Thymus (tissue), 11 donors: Measurements from ENCODE around the gene ACAD8. TPM values are rescaled to one million over a fixed set of nuclear protein-coding genes. Genes with fewer than 3 reads are reported as not detected.

Experiments used
- DNase-seq, 9 donors: peaks; one replicate each; pipeline ENCODE4 v3.0.0-alpha.2; 2013; ENCODE audit warnings: low spot score in 9 of 9, low read depth in 6 of 9, missing footprints in 1 of 9
- H3K27ac ChIP-seq, 2 donors: one replicate each; pipeline ENCODE4 v1.5.1; 2013; ENCODE audit warnings: control low read depth in 1 of 2, low read depth in 1 of 2, low read length in 1 of 2, mild to moderate bottlenecking in 1 of 2, moderate library complexity in 1 of 2
- H3K27me3 ChIP-seq, 2 donors: one replicate each; pipeline ENCODE4 v1.5.1; 2013; ENCODE audit warnings: low read length in 1 of 2; ENCODE audit not compliant: control insufficient read depth in 2 of 2, insufficient read depth in 1 of 2
- H3K36me3 ChIP-seq, 2 donors: one replicate each; pipeline ENCODE4 v1.5.1; 2013; ENCODE audit warnings: low read length in 1 of 2, mild to moderate bottlenecking in 1 of 2, moderate library complexity in 1 of 2; ENCODE audit not compliant: control insufficient read depth in 2 of 2, insufficient read depth in 2 of 2
- H3K4me1 ChIP-seq, 2 donors: one replicate each; pipeline ENCODE4 v1.5.1; 2013; ENCODE audit warnings: low read length in 2 of 2; ENCODE audit not compliant: control insufficient read depth in 2 of 2, insufficient read depth in 2 of 2
- H3K4me3 ChIP-seq, 2 donors: one replicate each; pipeline ENCODE4 v1.5.1; 2013; ENCODE audit warnings: low read length in 2 of 2, control low read depth in 1 of 2, mild to moderate bottlenecking in 1 of 2
- H3K9me3 ChIP-seq, 2 donors: one replicate each; pipeline ENCODE4 v1.5.1; 2013; ENCODE audit warnings: low read length in 1 of 2, mild to moderate bottlenecking in 1 of 2; ENCODE audit not compliant: control insufficient read depth in 2 of 2, insufficient read depth in 1 of 2
- WGBS: extraction: QIAGEN DNeasy Blood & Tissue Kit; methylation state at CpG from one replicate; pipeline ENCODE4 v1.1.7; 2013; 5-methylcytosine and 5-hydroxymethylcytosine counted together
- polyA plus RNA-seq: library from polyadenylated mRNA; stranded (reverse); fragments of 200-250 nt; gene quantifications from one replicate; pipeline ENCODE4 v1.2.3, GENCODE V29; 2013
- total RNA-seq: library from RNA; stranded (reverse); fragments of 120-200 nt; gene quantifications from one replicate; pipeline ENCODE4 v1.2.4, GENCODE V29; 2013
- donor health status: healthy.

ACAD8 gene
- total and polyA plus RNA-seq, 2 donors, result 17.5 to 37.9 TPM

DNA sequence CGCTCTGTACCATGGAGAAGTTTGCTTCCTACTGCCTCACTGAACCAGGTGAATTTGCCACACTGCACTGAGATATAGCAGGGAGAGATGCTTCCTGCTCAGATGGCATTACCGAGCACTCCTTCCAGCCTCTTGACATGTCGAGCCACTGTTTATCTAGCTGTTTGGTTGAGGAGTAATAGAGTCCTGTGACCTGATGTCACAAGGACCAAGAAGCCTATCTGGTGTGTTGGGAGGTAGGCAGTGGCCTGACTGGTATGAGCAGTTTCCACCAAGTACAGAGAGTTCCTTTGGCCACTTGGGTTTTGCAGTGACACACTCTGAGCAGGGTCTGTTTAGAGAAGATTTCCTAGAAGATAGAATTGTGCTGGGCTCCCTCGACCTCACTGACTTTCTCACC lies 5.2 kb downstream of the ACAD8 start:
- WGBS, result 94% methylated on average over 4 of the region's 4 CpGs
- H3K36me3 ChIP-seq, result peaks cover 51 to 58% of the 10 kb centered on the region in 2 donors
- H3K9me3 ChIP-seq, result no peaks in the 10 kb centered on the region
- H3K4me1 ChIP-seq, result peaks cover 0 to 10% of the 10 kb centered on the region in 2 donors
- H3K27me3 ChIP-seq, result no peaks in the 10 kb centered on the region
- no peak for DNase-seq
- no peak overlapping the region for H3K27ac ChIP-seq
- H3K4me3 ChIP-seq, result no peak overlapping the region

DNA sequence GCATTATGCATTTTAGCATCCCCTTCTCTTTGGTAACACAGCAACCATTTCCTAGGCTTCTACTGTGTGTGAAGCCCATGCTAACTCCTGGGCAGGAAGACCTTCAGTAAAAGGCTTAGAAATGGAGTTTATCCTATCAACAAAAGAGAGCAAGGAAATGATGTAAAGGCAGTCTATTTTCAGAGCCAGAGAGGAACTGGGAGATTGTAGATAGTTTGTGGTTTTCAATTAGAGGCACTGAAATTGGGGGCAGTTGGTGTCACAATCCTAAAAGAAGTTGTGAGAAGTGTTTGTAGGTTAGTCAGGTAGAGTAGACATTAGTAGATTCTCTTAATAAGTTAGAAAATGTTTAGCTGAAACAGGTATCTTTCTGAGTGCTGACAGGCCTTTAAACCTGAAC lies 7.1 kb downstream of the ACAD8 start:
- Histone ChIP-seq H3K27ac (no peak overlapping the region), H3K4me3 (no peak overlapping the region), H3K36me3 (peaks cover 51 to 63% of the 10 kb centered on the region in 2 donors), H3K27me3 (no peaks in the 10 kb centered on the region), H3K9me3 (no peaks in the 10 kb centered on the region), H3K4me1 (peaks cover 0 to 8% of the 10 kb centered on the region in 2 donors)
- no peak for DNase-seq

DNA sequence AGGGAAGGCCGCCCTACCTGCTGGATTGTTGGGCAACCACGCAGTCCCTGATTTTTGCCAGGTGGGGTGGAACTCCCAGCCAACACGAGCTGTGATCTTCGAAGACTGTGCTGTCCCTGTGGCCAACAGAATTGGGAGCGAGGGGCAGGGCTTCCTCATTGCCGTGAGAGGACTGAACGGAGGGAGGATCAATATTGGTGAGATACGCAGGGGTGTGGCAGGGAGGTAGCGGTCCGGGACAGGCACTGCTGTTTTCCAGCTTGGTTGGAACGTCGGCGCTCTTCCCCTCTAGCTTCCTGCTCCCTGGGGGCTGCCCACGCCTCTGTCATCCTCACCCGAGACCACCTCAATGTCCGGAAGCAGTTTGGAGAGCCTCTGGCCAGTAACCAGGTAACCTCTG lies 7.6 kb downstream of the ACAD8 start:
- Histone ChIP-seq H3K4me1 (peaks cover 0 to 8% of the 10 kb centered on the region in 2 donors), H3K4me3 (no peak overlapping the region), H3K9me3 (no peaks in the 10 kb centered on the region), H3K27me3 (no peaks in the 10 kb centered on the region), H3K27ac (no peak overlapping the region), H3K36me3 (peaks cover 51 to 63% of the 10 kb centered on the region in 2 donors)
- WGBS, result 96% methylated on average over 16 of the region's 16 CpGs
- no peak for DNase-seq

DNA sequence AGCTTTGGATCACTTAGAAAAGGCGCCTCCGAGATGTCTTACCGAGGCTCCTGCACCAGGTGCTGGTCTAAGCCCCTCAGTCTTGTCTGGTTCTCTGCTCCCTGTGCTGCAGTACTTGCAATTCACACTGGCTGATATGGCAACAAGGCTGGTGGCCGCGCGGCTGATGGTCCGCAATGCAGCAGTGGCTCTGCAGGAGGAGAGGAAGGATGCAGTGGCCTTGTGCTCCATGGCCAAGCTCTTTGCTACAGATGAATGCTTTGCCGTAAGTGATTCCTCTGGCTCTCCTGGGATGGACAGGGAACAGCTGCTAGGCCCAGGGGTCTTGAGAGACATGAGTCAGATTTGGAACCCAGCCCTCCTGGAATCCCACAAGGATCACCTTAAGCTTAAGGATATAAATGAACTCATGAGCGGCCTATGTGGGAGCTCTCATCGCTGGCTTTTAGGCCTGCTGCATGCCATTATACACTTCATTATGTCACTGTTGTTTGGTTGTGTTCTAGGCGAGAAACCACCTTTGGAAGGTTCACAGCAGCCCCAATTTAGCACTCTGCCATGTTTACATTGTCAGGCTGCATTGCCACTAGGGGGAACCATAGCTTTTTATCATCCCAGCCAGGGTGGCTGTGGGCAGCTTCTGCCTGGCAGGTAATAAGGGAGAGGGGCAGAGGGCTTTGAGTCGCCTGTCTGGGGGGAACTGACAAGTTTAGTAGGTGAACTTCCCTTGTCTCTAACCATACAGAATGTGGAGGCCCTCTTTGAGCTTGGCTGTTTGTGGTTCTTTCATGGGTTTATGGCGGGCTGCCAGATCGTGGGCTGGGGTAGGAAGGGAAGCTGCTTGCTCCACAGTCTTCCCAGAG lies 8.5 kb downstream of the ACAD8 start:
- no peaks in the 10 kb centered on the region for H3K9me3 ChIP-seq
- peaks cover 0 to 8% of the 10 kb centered on the region in 2 donors for H3K4me1 ChIP-seq
- H3K27me3 ChIP-seq, result no peaks in the 10 kb centered on the region
- no peak overlapping the region for H3K27ac ChIP-seq
- WGBS, result 90% methylated on average over 14 of the region's 14 CpGs
- H3K4me3 ChIP-seq, result no peak overlapping the region
- H3K36me3 ChIP-seq, result peaks cover 50 to 58% of the 10 kb centered on the region in 2 donors
- DNase-seq, result peak in 3 of 9 donors; percentile 19 to 52 (median 45)

DNA sequence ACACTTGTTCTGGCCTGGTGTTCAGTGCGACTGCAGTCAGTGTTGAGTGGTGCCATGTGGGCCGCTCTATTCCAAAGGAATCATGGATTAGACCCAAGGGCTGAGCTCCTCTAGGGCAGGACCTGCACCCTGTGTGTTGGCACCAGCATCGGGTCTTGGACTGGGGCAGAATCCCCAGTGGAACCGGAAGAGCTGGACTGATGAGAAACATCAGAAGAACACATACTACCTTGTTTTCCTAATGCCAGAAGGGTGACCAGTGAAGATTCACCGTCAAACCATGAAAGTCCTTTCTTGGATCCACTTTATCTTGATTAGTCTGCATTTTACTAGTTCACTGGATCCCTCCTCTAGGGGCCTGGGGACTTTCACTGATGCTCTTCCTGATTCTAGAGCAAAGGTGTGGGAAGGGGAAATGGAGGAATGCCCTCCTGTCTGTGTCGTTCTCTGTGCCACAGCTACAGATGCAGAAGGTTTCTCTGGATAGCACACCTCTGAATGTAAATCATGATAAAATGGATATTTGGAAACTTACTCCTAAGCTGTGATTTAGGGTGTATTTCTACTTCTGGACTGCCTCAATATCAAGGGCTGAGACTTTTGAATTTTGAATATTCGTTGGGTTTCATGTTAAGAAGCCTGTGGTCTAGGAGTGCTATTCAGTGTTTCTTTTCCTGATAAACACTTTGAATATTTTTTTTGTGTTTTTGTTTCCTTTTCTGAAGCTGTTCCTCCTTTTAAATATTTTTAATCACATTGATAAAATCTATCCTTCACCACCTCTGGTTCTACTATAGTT lies 11.8 kb downstream of the ACAD8 start:
- H3K27me3 ChIP-seq, result no peaks in the 10 kb centered on the region
- no peak overlapping the region for H3K27ac ChIP-seq
- WGBS, result 95% methylated on average over 7 of the region's 7 CpGs
- no peak overlapping the region for H3K4me3 ChIP-seq
- H3K36me3 ChIP-seq, result peaks cover 26 to 38% of the 10 kb centered on the region in 2 donors
- peaks cover 0 to 10% of the 10 kb centered on the region in 2 donors for H3K4me1 ChIP-seq
- H3K9me3 ChIP-seq, result no peaks in the 10 kb centered on the region
- DNase-seq, result no peak

DNA sequence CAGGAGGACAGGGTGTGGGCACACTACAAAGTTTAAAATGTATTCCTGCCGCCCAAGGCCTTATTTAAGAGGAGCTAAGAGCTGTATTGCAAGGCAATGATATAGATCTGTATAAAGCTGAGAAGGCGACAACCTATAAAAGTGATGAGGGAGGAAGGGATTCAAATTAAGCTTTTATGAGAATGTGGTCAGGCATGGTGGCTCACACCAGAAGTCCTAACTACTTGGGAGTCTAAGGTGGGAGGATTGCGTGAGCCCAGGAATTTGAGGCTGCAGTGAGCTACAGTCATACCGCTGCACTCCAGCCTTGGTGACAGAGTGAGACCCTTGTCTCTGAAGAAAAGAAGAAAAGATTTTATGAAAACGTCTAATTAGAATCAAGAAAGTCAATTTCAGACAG lies 13.1 kb downstream of the ACAD8 start:
- Histone ChIP-seq H3K36me3 (peaks cover 13 to 26% of the 10 kb centered on the region in 2 donors), H3K27me3 (peaks cover 0 to under 1% of the 10 kb centered on the region in 2 donors), H3K4me3 (no peak overlapping the region), H3K4me1 (peaks cover 3 to 10% of the 10 kb centered on the region in 2 donors), H3K27ac (no peak overlapping the region), H3K9me3 (no peaks in the 10 kb centered on the region)
- no peak for DNase-seq
- 88% methylated on average over 5 of the region's 5 CpGs for WGBS

DNA sequence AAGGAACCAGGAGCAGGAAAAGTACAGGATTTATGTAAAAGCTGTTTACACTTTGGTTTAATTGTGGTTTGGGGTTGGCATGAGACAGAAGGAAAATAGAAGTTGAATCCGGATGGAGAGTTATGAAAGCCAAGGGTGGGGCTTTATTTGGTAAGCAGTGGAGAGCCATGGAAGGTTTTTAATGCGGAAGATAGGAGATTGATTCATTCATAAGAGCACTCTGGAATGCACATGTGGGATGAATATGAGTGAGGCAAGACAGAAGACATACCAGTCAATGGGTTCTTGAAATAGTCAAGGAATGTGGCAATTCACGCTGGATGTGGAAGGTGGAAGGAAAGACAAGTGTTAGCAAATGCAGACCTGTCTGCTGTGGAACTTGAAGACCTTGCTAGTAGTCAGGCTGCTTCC lies 13.5 kb downstream of the ACAD8 start:
- Histone ChIP-seq H3K27ac (no peak overlapping the region), H3K4me3 (no peak overlapping the region), H3K4me1 (peaks cover 3 to 10% of the 10 kb centered on the region in 2 donors), H3K27me3 (peaks cover 0 to 4% of the 10 kb centered on the region in 2 donors), H3K36me3 (peaks cover 9 to 22% of the 10 kb centered on the region in 2 donors), H3K9me3 (no peaks in the 10 kb centered on the region)
- DNase-seq, result no peak
- 86% methylated on average over 3 of the region's 3 CpGs for WGBS

DNA sequence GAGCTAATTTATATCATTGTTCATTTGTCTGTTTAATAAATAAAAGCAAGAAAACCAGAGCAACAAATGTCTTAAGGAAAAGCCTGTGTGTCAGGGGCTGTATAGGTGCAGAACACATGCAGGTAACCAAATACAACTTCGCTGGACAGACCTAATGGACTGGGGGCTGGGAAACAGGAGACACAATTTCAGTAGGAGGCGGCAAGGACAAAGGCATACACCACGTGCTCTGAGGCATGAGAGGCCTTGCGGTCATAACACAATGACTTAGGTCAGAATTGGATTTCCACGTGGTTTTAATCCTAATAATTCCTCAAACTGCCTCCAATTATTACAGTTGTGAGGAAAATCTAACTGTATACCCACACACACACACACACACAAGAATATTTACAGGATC lies 14.1 kb downstream of the ACAD8 start:
- Histone ChIP-seq H3K27ac (no peak overlapping the region), H3K36me3 (peaks cover 6 to 16% of the 10 kb centered on the region in 2 donors), H3K27me3 (peaks cover 0 to 8% of the 10 kb centered on the region in 2 donors), H3K4me3 (no peak overlapping the region), H3K9me3 (no peaks in the 10 kb centered on the region), H3K4me1 (peaks cover 3 to 10% of the 10 kb centered on the region in 2 donors)
- no peak for DNase-seq
- WGBS, result 95% methylated on average over 5 of the region's 5 CpGs

DNA sequence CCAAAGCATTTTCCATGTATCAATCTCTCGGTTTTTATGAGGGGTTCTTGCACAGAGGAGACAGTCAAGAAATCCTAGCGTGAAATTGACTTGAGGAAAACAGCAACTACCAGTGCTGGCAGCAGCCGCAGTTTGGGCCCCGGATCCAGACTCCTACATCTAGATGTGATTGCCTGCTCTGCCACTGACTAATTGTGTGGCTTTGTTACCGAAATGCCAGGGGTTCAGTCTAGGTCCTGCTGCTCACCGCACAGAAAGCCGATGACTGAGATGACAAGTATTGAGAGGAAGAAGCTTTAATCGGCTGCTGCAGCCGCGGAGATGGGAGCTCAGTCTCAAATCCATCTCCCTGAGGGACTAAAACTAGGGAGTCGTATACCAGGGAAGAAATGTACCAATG lies 14.6 kb downstream of the ACAD8 start:
- Histone ChIP-seq H3K4me3 (no peak overlapping the region), H3K27ac (no peak overlapping the region), H3K9me3 (no peaks in the 10 kb centered on the region), H3K36me3 (peaks cover 3 to 11% of the 10 kb centered on the region in 2 donors), H3K27me3 (peaks cover 0 to 13% of the 10 kb centered on the region in 2 donors), H3K4me1 (peaks cover 3 to 11% of the 10 kb centered on the region in 2 donors)
- 95% methylated on average over 11 of the region's 11 CpGs for WGBS
- no peak for DNase-seq
